CD4-positive, alpha-beta T cell (primary cell): ENCODE results near the gene SPTLC2. TPM values are rescaled to one million over a fixed set of nuclear protein-coding genes. Genes with fewer than 3 reads are reported as not detected.

Experiments used
- ATAC-seq: fragments of 200-7000 bp; cut with Tn5 transposase; one replicate; pipeline ENCODE4 v1.10.0; 2022; ENCODE audit warnings: mild to moderate bottlenecking; ENCODE audit not compliant: poor library complexity
- CTCF ChIA-PET: fragments of 350-600 bp; sonication (Branson Sonifier 250); formaldehyde crosslinking; loops from one replicate; lab custom pipeline; 2021; ENCODE audit warnings: antibody characterized with exemption, inconsistent platforms; lab: Charles Lee
- POLR2A ChIA-PET: fragments of 350-600 bp; sonication (Branson Sonifier 250); formaldehyde crosslinking; loops from one replicate; lab custom pipeline; 2021; ENCODE audit warnings: antibody characterized with exemption, inconsistent platforms; lab: Charles Lee
- DNase-seq, 14 experiments: peaks; one replicate each; pipeline ENCODE4 v3.0.0-alpha.2; 2013 to 2020; ENCODE audit warnings: mixed read lengths in 2 of 14
- H3K27ac ChIP-seq, 2 donors: one replicate each; pipeline versions ENCODE4 v1.5.1 to v1.7.0; 2013; ENCODE audit warnings: low read length in 2 of 2, low read depth in 1 of 2, mild to moderate bottlenecking in 1 of 2
- H3K27me3 ChIP-seq, 2 experiments: 1 replicate in 1 of 2; 2 replicates in 1 of 2; pipeline versions ENCODE4 v1.6.1 to v1.7.0; 2013; ENCODE audit warnings: low read length in 2 of 2, control low read depth in 1 of 2, mild to moderate bottlenecking in 1 of 2, moderate library complexity in 1 of 2; ENCODE audit not compliant: insufficient read depth in 2 of 2, control insufficient read depth in 1 of 2
- H3K36me3 ChIP-seq: one replicate; pipeline ENCODE4 v1.6.1; 2013; ENCODE audit warnings: low read length, control low read depth; ENCODE audit not compliant: insufficient read depth
- H3K4me1 ChIP-seq: one replicate; pipeline ENCODE4 v1.6.1; 2013; ENCODE audit warnings: low read length, control low read depth; ENCODE audit not compliant: insufficient read depth
- H3K4me3 ChIP-seq: one replicate; pipeline ENCODE4 v1.5.1; 2013; ENCODE audit warnings: mild to moderate bottlenecking, low read length, moderate library complexity
- H3K9me3 ChIP-seq, 2 experiments: 1 replicate in 1 of 2; 2 replicates in 1 of 2; pipeline versions ENCODE4 v1.6.1 to v1.7.0; 2013; ENCODE audit warnings: low read length in 2 of 2, mild to moderate bottlenecking in 2 of 2, control low read depth in 1 of 2, moderate library complexity in 1 of 2; ENCODE audit not compliant: control insufficient read depth in 1 of 2, insufficient read depth in 1 of 2
- H3K27ac Mint-ChIP-seq: one replicate; pipeline ENCODE4 v1.8.0; 2020; ENCODE audit warnings: mixed read lengths
- H3K27me3 Mint-ChIP-seq: one replicate; pipeline ENCODE4 v1.8.0; 2021; ENCODE audit warnings: mixed read lengths
- H3K36me3 Mint-ChIP-seq: one replicate; pipeline ENCODE4 v1.8.0; 2021; ENCODE audit warnings: low read depth, mixed read lengths
- H3K4me1 Mint-ChIP-seq: one replicate; pipeline ENCODE4 v1.8.0; 2021; ENCODE audit warnings: low read depth, mixed read lengths
- H3K4me3 Mint-ChIP-seq: one replicate; pipeline ENCODE4 v1.8.0; 2020; ENCODE audit warnings: mild to moderate bottlenecking, mixed read lengths
- H3K9me3 Mint-ChIP-seq: one replicate; pipeline ENCODE4 v1.8.0; 2020; ENCODE audit warnings: mixed read lengths
- CTCF ChIP-seq: fragments of 200-600 bp; IDR thresholded peaks from one replicate; pipeline ENCODE4 v1.8.0; 2022; ENCODE audit warnings: antibody characterized with exemption, mild to moderate bottlenecking
- intact Hi-C, 2 experiments: fragments of 100-400 bp; cut with DNase I in 1 of 2; cut with micrococcal nuclease in 1 of 2; formaldehyde crosslinking; loops; one replicate each; pipeline versions ENCODE4 v1.15.1 to v1.9.0; 2023 to 2025; cut with DNase I, micrococcal nuclease
- total RNA-seq, 174 experiments: library from RNA in 2 of 174; stranded (reverse) in 2 of 174; gene quantifications; one replicate each; pipeline ENCODE4 v1.2.3 and lab custom pipeline; 2021 to 2026

Gene SPTLC2
- total RNA-seq, 2 experiments from 2014 or later, result 13.0 to 14.5 TPM

GRCh38 chr14:77559381-77559780 is 57.1 kb downstream of the SPTLC2 start:
- Histone ChIP-seq H3K4me3 (no peak overlapping the region), H3K9me3 (no peaks in the 10 kb centered on the region), H3K27me3 (no peaks in the 10 kb centered on the region), H3K27ac (no peak overlapping the region), H3K4me1 (no peaks in the 10 kb centered on the region), H3K36me3 (peaks cover 66% of the 10 kb centered on the region)
- CTCF ChIA-PET, result no interaction called here
- Mint-ChIP-seq H3K4me1 (peaks cover 13% of the 10 kb centered on the region), H3K36me3 (peaks cover 80% of the 10 kb centered on the region), H3K9me3 (no peaks in the 10 kb centered on the region), H3K27me3 (no peaks in the 10 kb centered on the region), H3K4me3 (no peak overlapping the region), H3K27ac (no peak overlapping the region)
- POLR2A ChIA-PET, result no interaction called here
- TF ChIP-seq CTCF, result no peak
- DNase-seq (no peak), ATAC-seq (no peak)
- intact Hi-C loops, result no loop called here

- intact Hi-C loops, result no loop called here
- H3K27ac Mint-ChIP-seq, result peak overlapping the region; percentile 34
- ATAC-seq, result no peak
- no peaks in the 10 kb centered on the region for H3K4me1 ChIP-seq
- H3K9me3 Mint-ChIP-seq, result no peaks in the 10 kb centered on the region
- no peak for TF ChIP-seq CTCF
- H3K36me3 ChIP-seq, result peaks cover 54% of the 10 kb centered on the region
- H3K27me3 ChIP-seq, result no peaks in the 10 kb centered on the region
- H3K4me3 Mint-ChIP-seq, result no peak overlapping the region
- no peak for DNase-seq
- peaks cover 13% of the 10 kb centered on the region for H3K4me1 Mint-ChIP-seq
- ChIA-PET POLR2A (no interaction called here), CTCF (no interaction called here)
- no peaks in the 10 kb centered on the region for H3K27me3 Mint-ChIP-seq
- no peaks in the 10 kb centered on the region for H3K9me3 ChIP-seq
- H3K4me3 ChIP-seq, result no peak overlapping the region
- no peak overlapping the region for H3K27ac ChIP-seq
- H3K36me3 Mint-ChIP-seq, result peaks cover 84% of the 10 kb centered on the region
Measured at GRCh38 chr14:77557391-77557790, 59.0 kb downstream of the SPTLC2 start.

- Mint-ChIP-seq H3K27me3 (no peaks in the 10 kb centered on the region), H3K4me3 (no peak overlapping the region), H3K4me1 (peaks cover 13% of the 10 kb centered on the region), H3K9me3 (no peaks in the 10 kb centered on the region), H3K36me3 (peaks cover 84% of the 10 kb centered on the region), H3K27ac (peak overlapping the region; percentile 34)
- no peak for ATAC-seq
- CTCF ChIA-PET, result no interaction called here
- DNase-seq, result no peak
- POLR2A ChIA-PET, result no interaction called here
- Histone ChIP-seq H3K27ac (no peak overlapping the region), H3K4me3 (no peak overlapping the region), H3K4me1 (no peaks in the 10 kb centered on the region), H3K36me3 (peaks cover 54% of the 10 kb centered on the region), H3K9me3 (no peaks in the 10 kb centered on the region), H3K27me3 (no peaks in the 10 kb centered on the region)
- TF ChIP-seq CTCF, result no peak
- intact Hi-C loops, result no loop called here
Measured at GRCh38 chr14:77556946-77557345, 59.5 kb downstream of the SPTLC2 start.
